Thyroid gland (tissue), 4 donors: ENCODE measurements around the gene BRSK2. TPM values are rescaled to one million over a fixed set of nuclear protein-coding genes. Genes with fewer than 3 reads are reported as not detected.
"Not testable (repeated sequence)": the region's sequence is repeated elsewhere in the genome, so short reads cannot be mapped to it uniquely, and the experiment has no call there.

Source experiments
- DNase-seq, 2 donors: peaks; one replicate each; pipeline ENCODE4 v3.0.0-alpha.2; 2019
- H3K27ac ChIP-seq, 3 donors: fragments of 200-600 bp; sonication (generic); 1 replicate in 2 of 3; 2 replicates in 1 of 3; pipeline ENCODE4 v1.5.1; 2016 to 2019; ENCODE audit warnings: mild to moderate bottlenecking in 1 of 3, moderate library complexity in 1 of 3
- H3K27me3 ChIP-seq: fragments of 200-600 bp; sonication (generic); one replicate; pipeline ENCODE4 v1.5.1; 2019
- H3K36me3 ChIP-seq, 2 donors: fragments of 200-600 bp; sonication (generic); one replicate each; pipeline ENCODE4 v1.5.1; 2016 to 2019
- H3K4me1 ChIP-seq, 2 donors: fragments of 200-600 bp; sonication (generic); one replicate each; pipeline ENCODE4 v1.5.1; 2017 to 2019
- H3K4me3 ChIP-seq, 3 donors: fragments of 200-600 bp; sonication (generic); replicated peaks in 1 of 3; 1 replicate in 2 of 3; 2 replicates in 1 of 3; pipeline ENCODE4 v1.5.1; 2016; ENCODE audit warnings: mild to moderate bottlenecking in 1 of 3
- H3K9me3 ChIP-seq: fragments of 200-600 bp; sonication (generic); one replicate; pipeline ENCODE4 v1.5.1; 2017
- CTCF ChIP-seq, 6 experiments: fragments of 200-600 bp in 3 of 6; fragments of 450-650 bp in 3 of 6; sonication (generic) in 3 of 6; IDR thresholded peaks; one replicate each; pipeline ENCODE4 v1.5.1; 2016 to 2019; ENCODE audit warnings: antibody characterized with exemption in 6 of 6, mild to moderate bottlenecking in 2 of 6, inconsistent platforms in 1 of 6, moderate library complexity in 1 of 6
- POLR2A ChIP-seq, 2 donors: fragments of 450-650 bp; IDR thresholded peaks; one replicate each; pipeline ENCODE4 v1.6.1; 2017; ENCODE audit warnings: antibody characterized with exemption in 2 of 2, mild to moderate bottlenecking in 2 of 2, moderate library complexity in 1 of 2
- WGBS, 2 donors: methylation state at CpG; one replicate each; pipeline ENCODE4 v1.1.5; 2017; 5-methylcytosine and 5-hydroxymethylcytosine counted together
- intact Hi-C: fragments of 100-400 bp; cut with DNase I; formaldehyde crosslinking; loops from one replicate; pipeline ENCODE4 v1.15.1; 2023
- total RNA-seq, 4 donors: library from RNA; depleted of rRNA; stranded (reverse); fragments of >200 nt; gene quantifications; one replicate each; pipeline ENCODE4 v1.2.3, GENCODE V29; 2016

BRSK2 gene
- total RNA-seq, 4 donors from 2014 or later = 0.34 to 2.2 (median 0.81) TPM

GRCh38 chr11:1356007-1356435 is 33.7 kb upstream of the BRSK2 start:
- 60 to 75% methylated on average over 14 of the region's 14 CpGs for WGBS, 2 donors
- intact Hi-C loops = no loop called here
- no peaks in the 10 kb centered on the region for H3K4me1 ChIP-seq
- H3K27ac ChIP-seq = no peak overlapping the region
- no peak overlapping the region for H3K4me3 ChIP-seq
- no peak for DNase-seq
- H3K27me3 ChIP-seq = no peaks in the 10 kb centered on the region
- no peaks in the 10 kb centered on the region for H3K9me3 ChIP-seq
- no peaks in the 10 kb centered on the region for H3K36me3 ChIP-seq
- TF ChIP-seq POLR2A (IDR thresholded peaks at IDR 0.05) (no peak), CTCF (IDR thresholded peaks at IDR 0.05) (no peak)

GRCh38 chr11:1356478-1356960 is 33.2 kb upstream of the BRSK2 start:
- Histone ChIP-seq H3K9me3 (no peaks in the 10 kb centered on the region), H3K4me1 (no peaks in the 10 kb centered on the region), H3K27me3 (no peaks in the 10 kb centered on the region), H3K36me3 (no peaks in the 10 kb centered on the region), H3K27ac (no peak overlapping the region), H3K4me3 (no peak overlapping the region)
- 91% methylated on average over 13 of the region's 13 CpGs for WGBS, 2 donors
- DNase-seq = no peak
- intact Hi-C loops = no loop called here
- TF ChIP-seq POLR2A (IDR thresholded peaks at IDR 0.05) (no peak), CTCF (IDR thresholded peaks at IDR 0.05) (no peak)

GRCh38 chr11:1358286-1358685 is 31.4 kb upstream of the BRSK2 start:
- intact Hi-C loops = no loop called here
- no peaks in the 10 kb centered on the region for H3K36me3 ChIP-seq
- no peak overlapping the region for H3K4me3 ChIP-seq
- WGBS, 2 donors = 62 to 71% methylated on average over 7 to 8 of the region's 16 CpGs
- no peak for TF ChIP-seq CTCF (IDR thresholded peaks at IDR 0.05)
- TF ChIP-seq POLR2A (IDR thresholded peaks at IDR 0.05) = no peak
- H3K9me3 ChIP-seq = no peaks in the 10 kb centered on the region
- H3K4me1 ChIP-seq = no peaks in the 10 kb centered on the region
- no peaks in the 10 kb centered on the region for H3K27me3 ChIP-seq
- no peak for DNase-seq
- no peak overlapping the region for H3K27ac ChIP-seq

GRCh38 chr11:1358931-1359330 is 30.8 kb upstream of the BRSK2 start:
- H3K4me1 ChIP-seq, H3K27ac ChIP-seq, H3K9me3 ChIP-seq, H3K36me3 ChIP-seq, intact Hi-C loops, H3K4me3 ChIP-seq, H3K27me3 ChIP-seq, DNase-seq: not testable (repeated sequence)
- WGBS, 2 donors = 86 to 90% methylated on average over 17 of the region's 17 CpGs

- Histone ChIP-seq H3K27ac (no peak overlapping the region), H3K9me3 (no peaks in the 10 kb centered on the region), H3K4me1 (no peaks in the 10 kb centered on the region), H3K4me3 (no peak overlapping the region), H3K27me3 (no peaks in the 10 kb centered on the region), H3K36me3 (no peaks in the 10 kb centered on the region)
- TF ChIP-seq POLR2A (IDR thresholded peaks at IDR 0.05) = no peak
- no peak for TF ChIP-seq CTCF (IDR thresholded peaks at IDR 0.05)
- intact Hi-C loops = no loop called here
- WGBS, 2 donors = 88 to 89% methylated on average over 8 to 10 of the region's 16 CpGs
- DNase-seq = no peak
These were observed 30.2 kb upstream of the BRSK2 start for GRCh38 chr11:1359556-1359955.
